Activated CD8-positive, alpha-beta memory T cell treated with anti-CD3 and anti-CD28 coated beads, Interleukin-2, amount 50 U/mL, for 48 hours (primary cell): ENCODE measurements around the gene GALR3.
"Not testable (repeated sequence)": the region's sequence is repeated elsewhere in the genome, so short reads cannot be mapped to it uniquely, and the experiment has no call there.

ENCODE experiments used
- DNase-seq: peaks from one replicate; pipeline ENCODE4 v3.0.0-alpha.2; 2020

The GALR3 gene

DNA sequence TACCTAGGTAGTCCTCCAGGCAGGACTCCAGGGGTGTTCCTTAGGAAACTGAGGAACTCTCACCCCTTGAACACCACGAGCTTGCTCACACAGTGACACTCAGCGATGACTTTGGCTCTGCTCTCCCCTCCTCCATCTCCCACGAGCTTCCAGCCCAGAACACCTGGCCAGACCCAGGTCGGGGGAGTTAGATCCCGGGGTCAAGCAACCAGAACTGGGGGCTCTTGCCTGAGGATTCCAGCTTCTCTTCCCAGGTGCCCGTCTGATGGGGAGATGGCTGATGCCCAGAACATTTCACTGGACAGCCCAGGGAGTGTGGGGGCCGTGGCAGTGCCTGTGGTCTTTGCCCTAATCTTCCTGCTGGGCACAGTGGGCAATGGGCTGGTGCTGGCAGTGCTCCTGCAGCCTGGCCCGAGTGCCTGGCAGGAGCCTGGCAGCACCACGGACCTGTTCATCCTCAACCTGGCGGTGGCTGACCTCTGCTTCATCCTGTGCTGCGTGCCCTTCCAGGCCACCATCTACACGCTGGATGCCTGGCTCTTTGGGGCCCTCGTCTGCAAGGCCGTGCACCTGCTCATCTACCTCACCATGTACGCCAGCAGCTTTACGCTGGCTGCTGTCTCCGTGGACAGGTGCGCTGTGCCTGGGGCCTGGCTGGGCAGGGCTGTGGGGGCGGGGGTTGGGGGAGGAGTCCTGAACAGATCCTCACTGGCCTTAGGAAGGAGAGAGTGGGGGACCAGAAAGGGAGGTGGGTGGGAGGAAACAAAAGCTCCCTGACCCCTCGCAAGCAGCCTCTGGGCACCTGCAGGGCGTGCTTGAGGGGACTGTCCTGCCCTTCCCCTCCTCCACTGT lies at the start of gene GALR3:
Gene GALR3, plus strand, starts transcription at position 249 of the 852 bp plus-strand sequence. Its CDS starts 25 bp downstream, at position 274.
- no peak for DNase-seq

DNA sequence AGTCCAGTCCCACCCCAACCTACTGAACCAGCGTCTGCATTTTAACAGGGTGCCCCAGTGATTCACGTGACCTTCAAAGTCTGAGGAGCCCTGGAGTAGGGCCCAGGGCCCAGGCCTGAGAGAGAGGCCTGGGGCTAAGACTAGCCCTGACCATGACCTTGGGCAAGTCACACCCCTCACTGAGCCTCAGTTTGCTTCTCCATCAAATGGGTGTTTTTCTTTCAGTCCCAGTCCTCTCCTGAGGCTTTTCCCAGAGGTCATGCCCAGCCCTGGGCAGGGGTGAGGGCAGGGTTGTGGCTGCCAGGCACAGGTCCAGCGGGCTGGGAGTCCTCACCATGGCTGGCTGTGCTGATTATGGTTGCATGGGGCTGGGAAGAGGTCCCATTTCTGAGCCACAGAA lies 48.5 kb upstream of the GALR3 start:
- no peak for DNase-seq

- no peak for DNase-seq
Measured at GRCh38 chr22:37775785-37776638, 47.2 kb upstream of the GALR3 start.

DNA sequence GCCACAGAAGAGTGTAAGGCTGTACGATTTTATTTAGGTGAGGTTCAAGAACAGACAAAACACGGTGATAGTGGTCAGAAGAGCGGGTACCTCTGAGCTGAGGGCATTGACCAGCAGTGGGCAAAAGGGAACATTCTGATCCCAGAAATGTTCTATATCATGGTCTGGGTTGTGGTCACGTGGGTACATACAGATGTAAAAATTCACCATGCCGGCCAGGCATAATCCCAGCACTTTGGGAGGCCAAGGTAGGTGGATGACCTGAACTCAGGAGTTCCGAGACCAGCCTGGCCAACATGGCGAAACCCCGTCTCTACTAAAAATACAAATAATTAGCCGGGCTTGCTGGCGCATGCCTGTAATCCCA lies 46.6 kb upstream of the GALR3 start:
- no peak for DNase-seq

DNA sequence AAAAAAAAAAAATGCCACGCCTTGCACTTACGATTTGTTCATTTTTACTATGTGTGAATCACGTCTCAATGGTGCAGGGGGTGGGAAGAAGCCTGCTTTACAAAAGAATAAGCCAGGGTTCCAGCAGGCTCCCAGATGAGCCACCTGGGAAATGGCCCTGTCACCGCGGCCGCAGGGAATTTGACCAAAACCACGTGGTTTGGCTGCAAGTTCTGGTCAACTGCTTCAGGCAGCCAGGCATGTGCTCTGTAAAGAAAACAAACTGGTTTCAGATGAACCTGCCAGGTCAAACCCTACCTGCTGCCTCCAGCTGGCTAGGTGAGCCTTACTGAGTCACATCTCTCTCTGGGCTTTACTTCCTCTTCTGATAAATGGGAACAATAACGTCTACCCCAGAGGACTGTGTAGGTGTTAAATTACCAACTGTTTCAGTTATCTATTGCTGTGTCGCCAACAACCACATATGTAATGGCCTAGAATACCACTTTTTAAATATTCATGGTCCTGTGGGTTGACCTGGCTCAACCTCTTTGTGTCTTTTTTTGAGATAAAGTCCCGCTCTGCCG lies 46.0 kb upstream of the GALR3 start:
- DNase-seq = no peak

DNA sequence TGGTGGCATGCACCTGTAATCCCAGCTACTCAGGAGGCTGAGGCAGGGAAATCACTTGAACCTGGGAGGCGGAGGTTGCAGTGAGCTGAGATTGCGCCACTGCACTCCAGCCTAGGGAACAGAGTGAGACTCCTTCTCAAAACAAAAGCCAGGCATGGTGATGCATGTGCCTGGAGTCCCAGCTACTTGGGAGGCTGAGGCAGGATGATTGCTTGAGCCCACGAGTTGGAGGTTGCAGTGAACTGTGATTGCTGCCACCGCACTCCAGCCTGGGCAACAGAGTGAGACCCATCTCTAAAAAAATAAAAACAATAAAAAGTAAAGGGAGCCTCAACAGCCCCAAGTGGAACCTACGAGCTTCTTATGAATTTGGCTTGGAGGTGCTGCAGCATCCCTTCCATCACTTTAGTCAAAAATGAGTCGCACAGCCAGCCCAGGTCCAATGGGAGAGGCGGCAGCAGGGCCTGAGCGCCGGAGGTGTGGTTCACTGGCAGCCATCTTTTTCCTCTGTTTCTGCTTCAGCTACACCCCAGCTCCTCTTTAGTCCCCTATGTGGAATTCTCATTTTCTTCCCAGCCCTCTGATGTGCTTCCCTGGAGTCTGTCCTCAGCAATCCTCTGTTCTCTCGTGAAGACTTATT lies 44.7 kb upstream of the GALR3 start:
- DNase-seq = no peak

DNA sequence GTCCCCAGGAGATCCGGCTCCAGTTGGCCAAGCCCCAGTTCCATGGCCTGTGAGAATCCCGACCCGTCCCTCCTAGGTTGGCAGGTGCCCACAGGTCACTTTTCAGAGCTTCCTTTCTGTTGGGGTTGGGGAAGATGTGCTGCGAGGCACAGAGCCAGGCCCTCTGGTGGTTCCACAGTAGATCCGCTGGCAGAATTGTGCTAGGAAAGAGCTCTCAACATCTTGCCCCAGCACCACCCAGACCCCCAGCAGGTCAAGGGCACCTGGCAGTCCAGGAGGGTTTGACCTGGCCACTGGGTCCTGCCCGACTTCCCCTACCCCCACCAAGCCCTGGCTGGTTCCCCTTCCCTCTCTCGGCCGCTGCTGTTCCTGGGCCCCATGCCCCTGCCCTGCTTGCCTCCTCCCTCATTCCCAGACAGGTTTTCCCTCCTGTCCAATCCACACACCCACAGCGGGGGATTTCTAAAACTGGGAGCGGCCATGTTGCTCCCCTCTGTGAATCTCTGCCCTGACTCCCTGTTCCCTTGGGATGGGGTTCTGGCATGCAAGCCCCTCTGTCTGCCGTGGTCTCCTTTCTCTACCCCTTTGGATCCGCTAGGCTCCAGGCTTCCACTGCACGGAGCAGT lies 41.6 kb upstream of the GALR3 start:
- no peak for DNase-seq

- no peak for DNase-seq
Measured at GRCh38 chr22:37782340-37783168, 40.6 kb upstream of the GALR3 start.

- DNase-seq = no peak
Measured at GRCh38 chr22:37784829-37785495, 38.2 kb upstream of the GALR3 start.

- no peak for DNase-seq
Measured at GRCh38 chr22:37790234-37790633, 32.9 kb upstream of the GALR3 start.

GRCh38 chr22:37792494-37792893 lies 30.7 kb upstream of the GALR3 start:
- DNase-seq = no peak

- DNase-seq = no peak
Measured at GRCh38 chr22:37794376-37794775, 28.8 kb upstream of the GALR3 start.

DNA sequence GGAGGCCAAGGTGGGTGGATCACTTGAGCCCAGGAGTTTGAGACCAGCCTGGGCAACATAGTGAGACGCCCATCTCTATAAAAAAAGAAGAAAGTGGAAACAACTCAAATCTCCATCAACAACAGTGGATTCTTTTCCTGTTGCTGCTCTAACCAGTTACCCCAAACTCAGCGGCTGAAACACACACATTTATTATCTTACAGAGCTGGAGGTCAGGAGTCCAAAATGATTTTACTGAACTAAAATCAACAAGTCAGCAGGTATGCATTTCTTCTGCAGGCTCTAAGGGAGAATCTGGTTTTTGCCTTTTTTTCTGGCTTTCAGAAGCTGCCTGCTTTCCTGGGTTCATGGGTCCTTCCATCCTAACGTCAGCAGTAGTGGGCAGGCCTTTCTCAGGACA lies 27.1 kb upstream of the GALR3 start:
- no peak for DNase-seq

- DNase-seq = not testable (repeated sequence)
Measured at GRCh38 chr22:37797259-37797658, 25.9 kb upstream of the GALR3 start.

DNA sequence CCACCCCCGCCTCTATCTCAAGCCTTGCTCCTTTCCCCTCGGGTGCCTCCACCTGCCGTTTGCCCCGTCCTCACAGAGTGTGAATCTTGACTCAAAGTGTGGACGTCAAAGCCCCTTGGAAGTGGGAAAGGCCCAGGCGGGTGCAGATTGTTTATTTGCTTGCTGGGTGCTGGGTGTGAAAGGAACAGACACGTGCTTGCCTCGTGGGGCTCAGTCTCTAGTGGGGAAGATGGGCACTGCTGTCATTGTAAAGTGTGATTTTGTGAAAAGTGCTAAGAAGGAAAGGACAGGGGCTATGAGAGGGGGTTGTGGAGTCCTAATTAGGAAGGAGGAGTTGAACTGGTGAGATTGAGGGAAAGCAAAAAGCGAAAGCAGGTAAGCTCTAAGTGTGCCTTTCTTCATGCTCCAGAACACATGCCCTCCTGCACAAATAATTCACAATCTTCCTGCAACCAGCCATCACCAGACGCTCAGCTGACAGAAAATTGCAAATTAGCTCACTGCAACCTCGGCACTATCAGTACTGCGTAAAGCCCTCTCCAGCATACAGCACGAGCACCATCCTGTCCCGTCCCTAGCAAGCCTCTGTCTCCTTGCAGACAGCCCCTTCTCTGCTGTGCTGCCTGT lies 25.2 kb upstream of the GALR3 start:
- DNase-seq = no peak

- not testable (repeated sequence) for DNase-seq
Measured at GRCh38 chr22:37799979-37800378, 23.2 kb upstream of the GALR3 start.

- DNase-seq = no peak
Measured at GRCh38 chr22:37801946-37802309, 21.3 kb upstream of the GALR3 start.

GRCh38 chr22:37802310-37803194 lies 20.6 kb upstream of the GALR3 start:
- DNase-seq = no peak

DNA sequence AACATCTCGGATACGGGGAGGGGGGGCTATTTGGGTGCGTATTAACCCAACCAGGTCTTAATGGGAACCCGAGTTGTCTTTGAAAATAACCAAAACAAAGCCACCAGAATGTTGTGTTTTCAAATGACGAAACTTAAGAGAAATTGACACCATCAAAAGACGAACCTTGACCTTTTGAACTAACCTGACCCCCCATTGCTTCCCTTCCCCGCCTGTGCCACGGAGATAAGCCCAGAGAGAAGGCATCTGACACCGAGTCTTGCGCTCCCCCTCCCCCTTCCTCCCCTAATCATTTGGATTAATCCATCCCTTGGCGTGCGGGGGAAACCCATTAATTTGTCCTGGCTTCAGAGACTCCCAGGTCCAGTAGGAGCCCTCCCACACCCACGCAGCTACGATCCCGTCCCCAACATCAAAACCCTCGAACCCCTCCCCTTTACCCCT lies 20.0 kb upstream of the GALR3 start:
- DNase-seq = no peak
